Occipital lobe (tissue), 2 donors: ENCODE results near the gene BCHE. TPM values are rescaled to one million over a fixed set of nuclear protein-coding genes. Genes with fewer than 3 reads are reported as not detected.
"Not testable (repeated sequence)": the region's sequence is repeated elsewhere in the genome, so short reads cannot be mapped to it uniquely, and the experiment has no call there.

Source experiments
- DNase-seq: peaks from one replicate; lab custom pipeline; 2025; lab: John Stamatoyannopoulos, UW
- total RNA-seq: library from RNA; depleted of rRNA; stranded (reverse); fragments of >200 nt; gene quantifications from one replicate; pipeline ENCODE4 v1.2.3, GENCODE V29; 2014

Gene BCHE
- total RNA-seq, 1 donor from 2014 or later, result 15.1 TPM

DNA sequence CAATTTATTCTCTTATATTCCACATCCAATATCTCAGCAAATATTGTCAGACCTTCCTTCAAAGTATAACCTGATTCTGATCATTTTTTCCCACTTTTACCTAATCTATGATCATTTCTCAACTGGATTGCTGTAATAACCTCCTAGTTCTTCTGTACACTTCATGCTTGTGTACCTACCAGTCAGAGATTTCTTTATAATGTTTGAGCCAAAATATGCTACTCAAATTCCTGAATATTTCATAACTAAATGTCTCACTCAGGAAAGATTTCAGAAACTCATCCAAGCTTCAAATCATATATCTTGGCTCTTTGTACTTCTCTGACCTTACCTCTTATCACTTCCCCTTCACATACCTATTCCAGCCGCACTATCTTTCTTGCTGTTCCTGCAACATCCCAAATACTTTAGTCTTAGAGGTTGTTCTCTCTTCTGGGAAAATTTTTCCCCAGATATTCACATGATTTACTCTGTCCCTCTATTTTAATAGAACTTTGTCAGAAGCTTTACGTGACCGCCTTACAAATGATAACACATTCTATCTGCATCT, 20.0 kb downstream of the BCHE start:
- no peak for DNase-seq

DNA sequence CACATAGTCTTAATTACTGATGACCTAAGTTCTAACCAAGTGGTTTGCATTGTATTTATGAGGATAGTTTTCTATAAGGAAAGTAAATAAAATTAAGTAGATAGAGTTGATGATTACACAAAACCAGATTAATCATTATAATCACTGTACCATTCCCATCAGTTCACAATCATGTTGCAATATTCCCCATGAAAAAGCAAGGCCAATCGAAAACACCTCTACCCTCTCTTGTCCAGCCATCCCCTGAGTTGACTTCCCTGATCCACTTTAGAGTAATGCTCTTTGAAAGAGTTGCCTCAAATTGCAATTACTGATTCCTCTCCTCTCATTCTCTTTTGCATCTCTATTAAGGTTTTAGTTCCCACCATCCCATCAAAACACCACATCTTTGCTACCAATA, 21.0 kb downstream of the BCHE start:
- DNase-seq, result no peak

DNA sequence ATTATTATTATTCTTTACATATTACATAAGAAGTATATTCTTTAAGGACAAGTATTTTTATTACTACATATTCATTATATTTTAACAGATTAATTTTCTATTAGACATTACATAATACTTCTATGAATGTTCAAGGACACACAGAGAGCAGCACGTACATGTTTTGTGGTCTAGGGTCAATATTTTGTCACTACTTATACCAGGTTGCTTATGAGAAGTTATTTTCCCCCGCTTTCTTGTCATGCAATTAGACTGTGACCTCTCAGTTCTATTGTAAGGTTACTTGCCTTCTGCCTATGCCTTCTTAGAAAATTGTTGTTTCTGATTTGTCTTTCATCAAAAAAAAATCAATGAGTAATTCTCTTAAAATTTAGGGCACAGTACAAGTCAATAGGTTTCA, 21.5 kb downstream of the BCHE start:
- no peak for DNase-seq

DNA sequence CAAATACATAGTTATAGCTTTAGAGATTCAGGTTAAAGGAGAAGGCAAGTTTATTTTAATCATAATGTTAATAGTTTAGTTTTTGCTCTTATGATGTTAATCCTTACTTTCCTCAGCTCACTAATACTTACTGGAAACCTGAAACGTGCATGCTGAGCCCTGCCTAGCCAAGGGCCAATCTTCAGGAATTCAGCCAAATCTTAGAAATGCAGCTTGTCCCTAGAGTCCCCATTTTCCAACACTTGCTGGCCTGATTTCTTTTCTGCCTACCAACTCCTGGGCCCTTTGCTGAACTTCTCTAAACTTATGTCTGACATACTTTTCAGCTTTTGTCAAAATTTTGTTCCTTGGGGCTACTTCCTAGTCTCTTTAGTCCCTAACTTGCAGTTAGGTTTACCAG, 22.8 kb downstream of the BCHE start:
- DNase-seq, result no peak

DNA sequence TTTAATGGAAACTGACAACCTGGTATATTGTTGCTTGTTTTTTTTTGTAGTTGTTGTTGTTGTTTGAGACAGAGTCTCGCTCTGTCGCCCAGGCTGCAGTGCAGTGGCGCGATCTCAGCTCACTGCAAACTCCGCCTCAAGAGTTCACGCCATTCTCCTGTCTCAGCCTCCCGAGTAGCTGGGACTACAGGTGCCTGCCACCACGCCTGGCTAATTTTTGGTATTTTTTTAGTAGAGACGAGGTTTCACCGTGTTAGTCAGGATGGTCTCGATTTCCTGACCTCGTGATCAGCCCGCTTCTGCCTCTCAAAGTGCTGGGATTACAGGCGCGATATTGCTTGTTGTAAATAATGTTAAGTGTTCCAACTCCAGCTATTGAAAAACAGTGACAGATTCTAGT, 29.3 kb downstream of the BCHE start:
- DNase-seq, result not testable (repeated sequence)

DNA sequence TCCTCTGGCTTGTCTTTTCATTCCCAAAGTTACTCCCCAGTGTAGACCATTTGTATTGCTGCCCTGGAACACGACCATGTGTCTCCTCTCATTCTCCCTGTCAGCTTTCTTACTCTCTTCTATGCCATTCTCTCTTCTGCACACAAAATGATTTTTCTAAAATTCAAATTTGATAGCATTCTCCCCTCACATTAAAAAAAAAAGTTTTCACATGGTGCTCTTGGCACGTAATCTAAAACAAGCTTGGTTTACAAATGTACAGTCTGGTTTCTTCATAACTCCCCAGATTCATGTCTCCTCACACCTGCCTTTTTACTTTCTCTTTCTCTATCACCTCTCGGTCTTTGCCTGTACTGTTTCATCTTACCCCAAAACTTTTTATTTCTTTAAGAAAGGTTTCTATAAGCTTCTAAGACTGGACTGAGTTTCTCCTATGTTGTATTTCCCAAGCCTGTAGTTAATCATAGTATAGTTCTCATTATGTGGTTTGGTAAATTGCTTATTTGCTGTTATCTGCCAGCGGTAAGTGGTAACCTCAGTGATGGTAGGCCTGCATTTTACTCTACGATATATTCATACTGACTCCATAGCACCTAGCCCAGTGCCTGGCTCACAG, 31.2 kb downstream of the BCHE start:
- no peak for DNase-seq

DNA sequence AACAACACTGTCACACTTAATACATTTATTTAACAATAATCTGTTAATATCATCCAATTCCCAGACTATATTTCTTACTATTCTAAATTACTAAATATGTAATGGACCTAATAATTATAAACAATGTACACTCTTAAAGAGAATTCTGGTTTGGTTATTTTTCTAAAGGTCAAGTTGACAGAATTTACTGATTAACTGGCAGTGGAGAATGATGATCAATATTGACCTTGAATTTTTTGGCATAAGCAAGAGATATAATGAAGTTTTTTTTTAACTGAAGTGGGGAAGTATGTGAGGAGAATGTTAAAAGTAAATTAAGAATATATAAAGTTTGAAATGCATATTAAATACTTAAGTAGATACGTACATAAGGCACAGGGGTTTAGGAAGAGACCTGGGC, 33.8 kb downstream of the BCHE start:
- no peak for DNase-seq

DNA sequence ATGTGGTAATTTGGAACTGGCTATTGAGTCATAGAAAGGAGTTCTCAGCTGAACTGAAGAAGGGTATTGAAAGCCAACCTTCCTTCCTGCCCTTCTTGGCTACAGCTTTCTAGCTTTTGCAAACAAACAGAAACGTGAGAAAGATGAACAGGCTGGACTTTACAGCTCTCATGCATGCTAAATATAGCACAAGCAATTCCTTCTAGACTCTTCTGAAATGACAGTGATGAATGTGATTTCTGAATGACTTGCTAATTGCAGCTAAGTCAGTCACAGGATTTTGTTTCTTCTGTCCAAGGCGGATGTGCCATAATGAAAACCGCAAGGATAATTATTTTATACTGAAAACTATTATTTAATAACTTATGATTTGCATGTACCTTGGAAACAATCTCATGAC, 36.3 kb downstream of the BCHE start:
- DNase-seq, result no peak

DNA sequence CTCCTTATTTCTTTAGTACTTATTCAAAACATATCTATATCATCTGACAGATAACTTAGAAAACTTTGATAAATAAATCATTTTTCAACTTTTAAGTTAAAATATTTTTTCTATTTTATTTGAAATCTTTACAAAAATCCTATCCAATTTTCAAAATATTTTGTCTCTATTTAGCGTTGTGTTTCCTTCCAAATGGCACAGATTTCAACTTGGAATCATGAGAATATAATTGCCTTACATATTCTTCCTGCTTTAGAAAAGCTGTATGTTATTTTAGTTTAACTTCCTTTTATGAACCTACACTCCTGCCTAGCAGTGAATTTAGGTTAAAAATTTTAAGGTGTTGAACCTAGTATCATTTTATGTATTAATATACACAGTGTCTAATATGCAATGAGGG, 38.2 kb downstream of the BCHE start:
- no peak for DNase-seq

DNA sequence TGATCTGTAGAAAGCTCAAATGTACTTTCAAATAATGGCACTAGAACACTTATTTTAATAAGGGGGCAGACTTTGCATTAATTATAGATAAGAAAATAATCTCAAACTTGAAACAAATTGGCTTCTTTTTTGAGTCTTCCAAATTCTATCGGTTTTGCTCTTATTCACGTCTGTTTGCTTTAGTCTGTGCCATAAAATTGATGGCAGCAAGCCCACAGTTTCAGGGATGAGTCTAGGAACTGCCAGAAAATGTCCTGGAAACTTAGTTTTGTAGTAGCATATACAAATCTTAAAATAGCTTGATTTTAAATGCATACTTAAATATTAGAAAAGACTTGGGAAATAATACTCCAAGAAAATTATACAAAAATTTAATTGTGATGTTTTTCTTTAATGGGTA, 39.7 kb downstream of the BCHE start:
- no peak for DNase-seq

DNA sequence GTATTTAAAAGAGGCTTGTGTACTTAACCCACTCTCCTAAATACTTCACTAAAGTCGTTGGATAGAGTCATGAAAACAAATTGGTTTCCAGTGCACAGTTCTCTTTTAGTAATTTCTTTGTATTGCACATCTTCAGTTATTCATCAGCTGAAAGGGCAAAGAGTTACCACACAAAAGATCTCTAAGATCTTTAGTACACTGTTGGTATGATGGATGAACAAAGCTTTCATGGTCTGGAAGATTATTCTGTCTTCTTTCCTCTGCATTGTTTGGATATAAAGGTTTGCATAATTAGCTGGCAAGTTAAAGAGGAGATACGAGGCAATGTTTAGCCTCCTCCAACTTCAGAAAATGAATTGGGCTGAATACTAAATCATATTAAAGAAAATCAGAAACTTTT, 40.5 kb downstream of the BCHE start:
- no peak for DNase-seq

DNA sequence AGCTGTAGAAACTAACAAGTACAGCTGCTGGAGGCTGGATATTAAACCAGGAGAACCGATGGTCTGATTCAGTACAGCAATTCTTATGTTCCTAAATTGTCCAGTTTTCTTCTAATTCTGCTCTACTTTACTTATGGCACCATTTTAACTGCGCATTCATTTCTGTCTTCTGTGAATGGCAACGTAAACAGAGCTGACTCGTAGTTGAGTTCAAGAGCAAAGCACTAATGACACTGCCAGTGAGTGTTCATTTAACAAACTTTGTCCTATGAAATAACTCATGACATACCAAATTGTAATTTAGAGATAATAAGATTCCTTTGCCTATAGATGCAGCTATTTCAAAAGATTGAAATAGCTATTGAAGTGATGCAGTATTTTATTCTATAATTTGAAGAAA, 48.7 kb downstream of the BCHE start:
- no peak for DNase-seq

DNA sequence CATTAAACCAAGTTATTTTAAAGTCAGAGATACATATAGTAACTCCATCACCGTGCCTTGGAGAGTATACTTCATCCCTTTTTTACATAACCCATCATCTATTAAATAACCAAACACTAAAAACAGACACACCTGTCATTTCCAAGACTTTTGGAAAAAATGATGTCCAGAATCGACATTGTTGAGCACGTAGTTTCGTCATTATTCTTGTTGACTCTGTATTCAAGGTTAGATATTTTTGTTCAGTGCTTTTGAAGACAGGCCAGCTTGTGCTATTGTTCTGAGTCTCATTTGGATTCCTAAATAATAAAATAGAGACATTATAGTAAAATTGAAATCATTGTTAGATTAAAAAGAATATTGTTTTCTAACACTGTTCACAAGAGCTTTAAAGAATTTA, 51.2 kb downstream of the BCHE start:
- no peak for DNase-seq

DNA sequence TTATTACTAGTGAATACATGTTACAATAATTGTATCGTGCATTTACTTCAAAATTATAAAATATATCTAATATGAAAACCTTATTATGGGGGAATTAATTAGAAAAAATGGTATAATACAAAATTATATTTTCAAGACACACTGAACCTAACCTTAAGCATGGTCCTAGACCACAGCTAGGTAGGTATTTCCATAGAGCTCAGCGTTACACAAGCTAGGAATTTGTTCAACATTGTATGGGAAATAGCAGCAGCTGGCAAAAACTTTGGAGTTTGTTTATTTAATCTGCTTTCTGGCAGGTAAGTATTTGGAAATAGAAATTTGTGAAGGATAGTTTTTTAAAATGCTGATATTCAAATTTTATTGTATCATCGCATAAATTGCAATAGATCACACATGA, 52.9 kb downstream of the BCHE start:
- DNase-seq, result no peak

DNA sequence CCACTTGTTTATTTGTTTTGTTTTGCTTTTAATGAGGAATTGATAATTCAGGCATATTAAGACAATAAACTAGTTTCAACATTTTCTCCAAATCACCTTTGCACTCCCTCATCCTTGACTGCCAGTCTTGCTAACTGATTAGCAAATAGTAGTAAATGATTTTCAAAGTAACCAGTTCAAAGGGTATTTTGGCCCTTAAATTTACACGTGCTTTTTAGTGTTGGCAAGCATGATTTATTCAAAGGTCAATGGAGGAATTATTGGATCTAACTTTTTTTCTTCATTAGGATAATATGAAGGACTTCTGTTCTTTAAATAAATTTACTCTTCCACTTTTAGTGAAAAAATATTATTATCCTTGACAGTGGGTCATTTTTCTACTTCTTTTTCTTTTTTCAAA, 53.8 kb downstream of the BCHE start:
- no peak for DNase-seq

DNA sequence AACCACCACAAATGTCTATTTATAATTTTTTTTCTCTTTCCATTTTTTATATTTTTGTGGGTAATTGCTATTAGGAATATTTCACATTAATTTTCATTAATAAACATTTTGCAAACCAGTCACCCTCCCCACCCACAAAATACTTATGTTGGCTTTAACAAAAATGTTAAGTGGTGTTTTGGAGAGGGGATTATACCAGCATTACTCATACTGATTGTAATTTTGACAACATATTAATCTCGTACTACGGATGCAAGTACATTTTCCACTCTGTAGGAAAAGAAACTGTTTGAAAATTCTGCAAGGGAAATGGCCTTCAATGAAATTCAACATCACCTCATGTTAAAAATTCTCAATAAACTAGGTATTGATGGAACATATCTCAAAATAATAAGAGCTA, 58.3 kb downstream of the BCHE start:
- DNase-seq, result no peak

DNA sequence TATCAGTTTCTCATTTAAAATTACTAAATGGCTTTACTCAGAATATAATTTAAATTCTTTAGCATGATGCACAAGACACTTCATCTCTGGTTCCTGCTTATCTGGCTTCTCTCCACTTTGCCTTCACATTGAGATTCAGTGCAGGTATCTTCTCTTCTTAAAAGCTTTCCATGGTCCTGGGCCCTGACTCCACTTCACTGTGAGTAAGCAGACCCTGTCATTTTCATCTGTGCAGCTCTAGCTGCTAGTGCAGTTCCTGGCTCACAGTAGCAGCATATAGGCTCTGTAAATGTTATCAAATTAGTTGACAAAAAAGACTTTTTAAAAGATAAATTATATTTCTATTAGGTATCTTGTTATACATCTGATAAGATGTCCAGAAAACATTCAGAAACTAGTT, 58.8 kb downstream of the BCHE start:
- DNase-seq, result no peak

DNA sequence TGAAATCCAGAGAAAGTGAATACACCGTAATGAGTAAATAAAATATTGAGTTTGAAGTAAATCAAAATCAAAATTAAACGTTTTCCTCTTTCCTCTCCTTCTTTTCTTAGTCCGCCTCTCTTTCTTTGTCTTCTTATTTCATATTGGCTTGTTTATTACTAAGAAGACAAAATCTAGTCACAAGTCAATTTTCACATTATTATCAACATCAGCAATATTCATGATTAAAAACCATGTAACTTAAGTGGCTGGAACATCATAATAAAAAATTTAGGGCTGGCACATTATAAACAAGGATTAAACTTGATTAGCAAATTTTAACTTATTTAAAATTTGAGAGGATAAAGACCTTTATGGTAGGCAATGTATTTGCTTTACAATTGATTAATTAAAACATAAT, 61.4 kb downstream of the BCHE start:
- no peak for DNase-seq

DNA sequence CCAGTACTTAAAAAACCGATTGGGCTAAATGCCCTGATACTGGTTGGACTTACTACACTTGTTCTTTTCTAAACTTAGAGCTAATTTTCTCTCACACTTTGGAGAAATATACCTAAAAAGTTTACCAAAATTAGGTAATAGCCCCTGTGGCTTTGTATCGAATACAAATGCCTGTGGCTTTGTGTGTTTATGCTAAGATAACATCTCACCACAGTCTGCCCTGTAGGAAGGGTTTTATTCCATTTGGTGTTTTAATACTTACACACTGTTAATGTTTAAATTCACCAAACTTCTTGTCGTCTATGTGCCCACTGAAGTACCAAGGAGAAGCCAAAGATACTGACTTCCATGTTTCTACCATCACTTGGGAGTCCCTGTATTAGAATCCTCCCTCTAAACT, 66.4 kb downstream of the BCHE start:
- DNase-seq, result no peak

DNA sequence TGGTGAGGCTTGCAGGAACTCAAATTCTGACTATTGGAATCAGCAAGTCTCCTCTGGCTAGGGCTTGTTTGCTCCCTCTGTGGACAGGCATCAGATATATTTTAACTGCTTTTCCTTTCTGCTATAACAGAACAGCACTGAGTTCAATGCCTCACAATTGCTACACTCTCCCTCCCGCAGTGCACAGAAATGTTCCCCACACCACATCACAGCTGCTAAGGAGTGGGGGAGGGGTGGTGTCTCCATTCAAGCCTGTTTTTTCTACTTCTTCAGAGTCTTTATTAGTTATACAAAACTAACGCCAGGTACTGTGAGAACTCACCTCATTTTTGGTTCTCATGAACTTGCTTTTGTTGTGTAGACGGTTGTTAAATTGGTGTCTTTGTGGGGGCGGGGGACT, 68.5 kb downstream of the BCHE start:
- DNase-seq, result no peak

DNA sequence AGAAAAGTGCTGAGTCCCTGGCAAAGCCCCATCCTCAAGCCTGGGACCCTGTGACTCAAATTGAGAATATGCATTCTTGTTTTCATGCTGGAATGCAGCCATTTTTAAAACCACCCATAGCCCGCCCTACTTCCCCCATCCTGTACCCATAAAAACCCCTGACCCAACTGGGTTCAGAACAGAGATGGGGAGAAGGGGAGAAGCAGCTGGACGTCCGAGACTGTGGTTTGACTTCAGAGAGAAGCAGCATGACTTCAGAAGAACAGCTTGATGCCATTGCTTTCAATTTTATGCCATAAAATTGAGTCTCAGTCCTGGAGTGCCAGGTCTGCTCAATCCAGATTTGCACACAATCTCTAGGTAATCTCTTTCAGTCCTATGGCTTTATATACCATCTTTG, 78.2 kb downstream of the BCHE start:
- no peak for DNase-seq

DNA sequence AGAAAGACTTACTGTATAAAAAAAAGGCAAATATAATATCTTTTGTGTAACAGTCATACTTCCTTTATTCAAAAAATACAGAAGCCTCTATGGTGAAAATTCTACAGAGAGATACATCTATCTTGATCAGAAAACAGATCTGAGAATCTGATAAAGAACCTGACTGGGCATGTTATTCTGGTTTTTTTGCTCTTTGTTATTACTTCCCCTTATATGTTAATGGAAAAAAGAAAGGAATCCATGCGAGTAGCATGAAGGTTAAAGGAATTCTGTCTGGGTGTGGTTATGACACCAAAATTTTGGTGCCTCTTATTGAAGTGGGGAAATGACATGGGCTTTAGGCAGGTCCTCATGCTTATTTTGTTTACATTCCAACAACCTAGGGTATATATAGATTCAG, 81.7 kb downstream of the BCHE start:
- DNase-seq, result no peak

DNA sequence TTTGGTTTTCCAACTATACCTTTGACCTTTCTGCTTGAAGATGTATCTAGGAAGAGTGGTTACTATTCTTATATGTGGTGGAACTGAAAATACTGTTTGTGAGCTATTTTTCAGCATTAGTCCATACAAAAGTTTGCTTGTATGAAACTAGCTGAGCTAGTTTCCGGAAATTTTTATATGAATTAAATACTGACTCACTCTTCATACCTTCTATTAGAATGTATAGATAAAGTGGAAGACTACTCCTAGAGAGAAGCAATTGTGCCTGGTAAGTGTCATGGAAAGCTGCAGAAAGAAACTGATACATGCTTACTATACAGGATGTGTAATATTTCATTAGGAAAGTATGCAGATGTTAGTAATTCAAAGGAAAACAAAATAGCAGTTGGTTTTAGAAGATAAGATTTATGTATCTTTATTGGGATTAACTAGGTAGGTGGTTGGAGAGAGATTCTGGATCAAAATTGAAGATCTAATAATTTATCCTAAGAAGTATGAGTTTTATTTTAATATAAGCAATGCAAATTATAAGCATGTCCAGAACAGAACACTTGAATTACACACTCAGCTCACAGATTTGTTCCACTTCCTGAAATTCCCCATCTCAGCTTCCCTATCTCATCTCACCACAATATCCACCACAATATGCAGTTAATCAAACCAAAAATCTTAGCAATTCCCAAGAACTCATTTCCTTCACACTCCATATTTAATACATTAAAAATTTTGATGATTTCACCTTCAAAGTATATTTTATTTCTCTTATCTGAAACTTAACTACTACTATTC, 82.8 kb downstream of the BCHE start:
- DNase-seq, result no peak
